SK-N-SH treated with all-trans-retinoic acid at 6 μM for 48 hours (cell line): Measurements from ENCODE around the gene UBE2H.

ENCODE experiments used
- ATAC-seq: fragments of 200-7000 bp; cut with Tn5 transposase; 3 replicates; pipeline ENCODE4 v1.9.1; 2020; ENCODE audit warnings: mild to moderate bottlenecking, moderate library complexity
- BACH2 ChIP-seq: fragments of 250-450 bp; sonication (Bioruptor Pico); IDR thresholded peaks from 2 replicates; pipeline ENCODE4 v1.9.0; 2021; ENCODE audit warnings: mild to moderate bottlenecking, borderline replicate concordance
- CSDC2 ChIP-seq: fragments of 250-450 bp; sonication (Bioruptor Pico); IDR thresholded peaks from 2 replicates; pipeline ENCODE4 v1.5.0; 2020; ENCODE audit warnings: mild to moderate bottlenecking, moderate library complexity
- ZC3H10 ChIP-seq: fragments of 250-450 bp; sonication (Bioruptor Pico); IDR thresholded peaks from 2 replicates; pipeline ENCODE4 v1.5.1; 2021; ENCODE audit warnings: mild to moderate bottlenecking, moderate library complexity
- ZFP3 ChIP-seq: fragments of 250-450 bp; sonication (Bioruptor Pico); IDR thresholded peaks from 2 replicates; pipeline ENCODE4 v1.5.0; 2020; ENCODE audit warnings: mild to moderate bottlenecking, moderate library complexity
- ZNF70 ChIP-seq: fragments of 450-650 bp; formaldehyde crosslinking; IDR thresholded peaks from 2 replicates; pipeline ENCODE4 v1.5.0; 2020; ENCODE audit warnings: mild to moderate bottlenecking, moderate library complexity
- ZNF8 ChIP-seq: fragments of 450-650 bp; formaldehyde crosslinking; IDR thresholded peaks from 2 replicates; pipeline ENCODE4 v1.5.0; 2020; ENCODE audit warnings: mild to moderate bottlenecking, moderate library complexity
- TF ChIP-seq, protein P1 (sequence below): fragments of 250-450 bp; sonication (Bioruptor Pico); IDR thresholded peaks from 2 replicates; pipeline ENCODE4 v1.8.0; 2021; ENCODE audit warnings: low read depth, mild to moderate bottlenecking, moderate library complexity, borderline replicate concordance
- TF ChIP-seq, protein P2 (sequence below): fragments of 250-450 bp; sonication (Bioruptor Pico); IDR thresholded peaks from 2 replicates; pipeline ENCODE4 v1.5.1; 2020; ENCODE audit warnings: low read depth, mild to moderate bottlenecking, moderate library complexity

Gene UBE2H

DNA sequence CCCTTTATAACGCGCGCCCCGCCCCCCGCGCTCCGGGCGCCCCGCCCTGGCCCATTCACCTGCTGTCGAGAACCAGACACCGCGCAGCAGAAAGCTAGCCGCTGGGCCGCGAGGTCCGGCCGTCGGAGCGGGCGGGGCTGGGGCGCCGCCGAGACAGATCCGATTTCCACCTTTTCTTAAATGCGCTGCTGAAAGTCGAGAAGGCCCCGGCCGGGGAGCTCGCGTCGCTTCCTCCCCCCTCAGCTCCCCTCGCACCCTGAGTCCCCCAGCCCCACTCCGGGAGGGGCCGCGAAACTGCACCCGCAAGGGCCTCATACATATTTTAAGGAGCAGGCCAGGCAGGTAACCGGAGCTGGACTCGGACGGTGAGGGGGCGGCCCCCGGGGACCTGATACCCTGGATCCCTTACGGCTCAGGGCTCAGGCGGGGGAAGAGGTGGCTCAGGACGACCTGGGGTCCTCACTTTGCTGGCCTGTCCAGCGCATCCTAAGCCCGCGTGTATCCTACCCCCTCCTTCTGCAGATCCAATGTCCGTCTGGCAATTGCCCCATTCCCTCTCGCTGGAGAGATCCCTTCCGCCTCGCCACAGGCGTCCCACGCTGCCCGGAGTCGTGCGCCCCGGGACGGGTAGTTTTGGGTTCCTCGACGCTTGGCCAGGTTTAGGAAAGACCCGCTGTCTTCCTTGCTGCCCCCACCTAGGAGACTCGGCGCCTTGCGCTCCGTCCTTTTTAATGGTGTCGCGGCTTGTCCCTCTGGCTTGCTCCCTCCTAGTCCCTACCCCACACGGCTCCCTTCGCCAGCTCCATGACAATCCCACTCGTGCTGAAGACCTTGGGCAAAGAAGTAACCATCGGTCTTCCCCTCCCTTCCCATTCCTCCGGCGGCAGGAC is 170.6 kb downstream of the UBE2H start (continued):
- TF ChIP-seq, protein P1, sequence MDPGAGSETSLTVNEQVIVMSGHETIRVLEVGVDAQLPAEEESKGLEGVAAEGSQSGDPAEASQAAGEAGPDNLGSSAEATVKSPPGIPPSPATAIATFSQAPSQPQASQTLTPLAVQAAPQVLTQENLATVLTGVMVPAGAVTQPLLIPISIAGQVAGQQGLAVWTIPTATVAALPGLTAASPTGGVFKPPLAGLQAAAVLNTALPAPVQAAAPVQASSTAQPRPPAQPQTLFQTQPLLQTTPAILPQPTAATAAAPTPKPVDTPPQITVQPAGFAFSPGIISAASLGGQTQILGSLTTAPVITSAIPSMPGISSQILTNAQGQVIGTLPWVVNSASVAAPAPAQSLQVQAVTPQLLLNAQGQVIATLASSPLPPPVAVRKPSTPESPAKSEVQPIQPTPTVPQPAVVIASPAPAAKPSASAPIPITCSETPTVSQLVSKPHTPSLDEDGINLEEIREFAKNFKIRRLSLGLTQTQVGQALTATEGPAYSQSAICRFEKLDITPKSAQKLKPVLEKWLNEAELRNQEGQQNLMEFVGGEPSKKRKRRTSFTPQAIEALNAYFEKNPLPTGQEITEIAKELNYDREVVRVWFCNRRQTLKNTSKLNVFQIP (CRISPR knock-in tag) = no peak
- no peak for TF ChIP-seq CSDC2

DNA sequence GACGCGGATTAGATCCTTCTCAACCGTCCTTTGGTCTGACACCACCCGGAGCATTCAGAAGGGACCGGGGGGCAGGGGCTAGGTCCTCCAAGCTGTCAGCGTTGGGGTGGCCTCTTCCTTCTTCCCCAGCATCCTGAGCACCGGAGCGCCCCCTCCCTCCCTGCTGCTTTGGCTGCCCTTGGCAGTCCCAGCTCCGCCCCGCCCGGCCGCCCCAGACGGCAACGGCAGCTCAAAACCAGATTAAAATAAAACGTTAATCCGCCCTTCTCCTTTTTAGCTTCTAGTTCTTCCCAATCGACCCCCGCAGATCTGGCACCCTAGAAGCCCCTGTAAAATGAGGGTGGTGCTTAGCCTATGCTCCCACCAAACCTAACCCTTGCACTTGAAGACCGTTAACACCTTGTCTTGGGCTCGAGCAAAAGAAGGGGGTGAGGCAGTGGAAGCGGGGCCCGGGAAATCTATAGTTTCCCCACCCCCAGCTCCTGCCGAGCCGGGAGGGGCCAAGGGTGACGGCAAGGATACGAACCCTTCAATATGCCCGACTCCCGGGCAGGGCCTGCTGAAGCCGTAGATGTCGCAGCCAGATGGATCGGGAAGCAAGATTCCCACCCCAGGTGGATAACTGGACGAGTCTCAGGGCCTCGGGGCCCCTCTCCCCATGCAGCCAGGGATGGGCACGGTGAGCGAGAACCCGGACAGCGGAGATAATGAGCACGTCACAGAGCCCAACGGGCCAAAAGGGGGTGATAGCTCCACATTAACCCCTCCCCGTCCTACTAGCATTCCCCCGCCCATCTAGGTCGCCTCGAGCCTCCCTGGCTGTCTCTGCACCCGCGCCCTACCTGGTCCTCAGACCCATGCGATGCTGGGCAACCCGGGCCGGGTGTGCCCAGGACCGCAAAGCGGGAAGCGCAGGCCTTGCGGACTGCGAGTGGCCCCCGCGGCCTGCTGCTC is 171.5 kb downstream of the UBE2H start:
- TF ChIP-seq ZNF70 = no peak
- no peak for TF ChIP-seq ZC3H10
- no peak for TF ChIP-seq ZFP3 (CRISPR knock-in tag)
- TF ChIP-seq CSDC2 = no peak
- no peak for TF ChIP-seq ZNF8 (CRISPR knock-in tag)
- TF ChIP-seq BACH2 (CRISPR knock-in tag) = no peak
- TF ChIP-seq, protein P2, sequence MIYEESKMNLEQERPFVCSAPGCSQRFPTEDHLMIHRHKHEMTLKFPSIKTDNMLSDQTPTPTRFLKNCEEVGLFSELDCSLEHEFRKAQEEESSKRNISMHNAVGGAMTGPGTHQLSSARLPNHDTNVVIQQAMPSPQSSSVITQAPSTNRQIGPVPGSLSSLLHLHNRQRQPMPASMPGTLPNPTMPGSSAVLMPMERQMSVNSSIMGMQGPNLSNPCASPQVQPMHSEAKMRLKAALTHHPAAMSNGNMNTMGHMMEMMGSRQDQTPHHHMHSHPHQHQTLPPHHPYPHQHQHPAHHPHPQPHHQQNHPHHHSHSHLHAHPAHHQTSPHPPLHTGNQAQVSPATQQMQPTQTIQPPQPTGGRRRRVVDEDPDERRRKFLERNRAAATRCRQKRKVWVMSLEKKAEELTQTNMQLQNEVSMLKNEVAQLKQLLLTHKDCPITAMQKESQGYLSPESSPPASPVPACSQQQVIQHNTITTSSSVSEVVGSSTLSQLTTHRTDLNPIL (CRISPR knock-in tag) = no peak
- ATAC-seq = peak; percentile 2; the same call in 2 of the 3 replicates
